Measurements from ENCODE around the gene PSMD5.

Gene PSMD5

GRCh38 chr9:120876842-120877240 lies 34.1 kb upstream of the PSMD5 start, which contains the start of gene PHF19:
Gene PHF19 (minus strand): TSS chr9:120877188. CDS start chr9:120874741, 2,447 bp downstream.
- H3K27me3 ChIP-seq: no peaks in the 10 kb centered on the region
- peak within 1 kb of the TSS; percentile 81 to 91 for H3K4me3 ChIP-seq (ENCODE audit: low read depth in 1 of 2, low read length in 1 of 2)

GRCh38 chr9:120875954-120876841 lies 33.5 kb upstream of the PSMD5 start:
- H3K4me1 ChIP-seq (ENCODE audit: control insufficient read depth in 1 of 2, insufficient read depth in 1 of 2, low read depth in 1 of 2, low read length in 1 of 2): peaks cover 17 to 20% of the 10 kb centered on the region in 2 experiments

More at GRCh38 chr9:120876842-120877240, 34.1 kb upstream of the PSMD5 start, which contains the start of gene PHF19:
- Histone ChIP-seq H3K9me3 (no peaks in the 10 kb centered on the region), H3K4me1 (ENCODE audit: control insufficient read depth in 1 of 2, insufficient read depth in 1 of 2, low read depth in 1 of 2, low read length in 1 of 2) (peaks cover 17 to 20% of the 10 kb centered on the region in 2 experiments), H3K36me3 (peaks cover 8% of the 10 kb centered on the region), H3K27ac (peak within 1 kb of the TSS; percentile 85)
- TF ChIP-seq CTCF (IDR thresholded peaks at IDR 0.05): no peak

GRCh38 chr9:120875643-120875953 lies 32.9 kb upstream of the PSMD5 start:
- Histone ChIP-seq H3K27ac (peak overlapping the region; percentile 85), H3K27me3 (no peaks in the 10 kb centered on the region), H3K4me3 (ENCODE audit: low read depth in 1 of 2, low read length in 1 of 2) (peak overlapping the region; percentile 81 to 91), H3K4me1 (ENCODE audit: control insufficient read depth in 1 of 2, insufficient read depth in 1 of 2, low read depth in 1 of 2, low read length in 1 of 2) (peaks cover 17 to 20% of the 10 kb centered on the region in 2 experiments), H3K9me3 (no peaks in the 10 kb centered on the region), H3K36me3 (peaks cover 8% of the 10 kb centered on the region)
- TF ChIP-seq CTCF (IDR thresholded peaks at IDR 0.05): no peak

More at GRCh38 chr9:120875954-120876841, 33.5 kb upstream of the PSMD5 start:
- H3K27ac ChIP-seq: peak overlapping the region; percentile 85
- H3K9me3 ChIP-seq: no peaks in the 10 kb centered on the region
- H3K4me3 ChIP-seq (ENCODE audit: low read depth in 1 of 2, low read length in 1 of 2): peak overlapping the region; percentile 81 to 91
- H3K27me3 ChIP-seq: no peaks in the 10 kb centered on the region
- peaks cover 8% of the 10 kb centered on the region for H3K36me3 ChIP-seq
- peak; percentile 37 for TF ChIP-seq CTCF (IDR thresholded peaks at IDR 0.05)

GRCh38 chr9:120875195-120875565 lies 32.5 kb upstream of the PSMD5 start:
- H3K27ac ChIP-seq: peak overlapping the region; percentile 85
- H3K4me3 ChIP-seq (ENCODE audit: low read depth in 1 of 2, low read length in 1 of 2): no peak overlapping the region
- peaks cover 20 to 22% of the 10 kb centered on the region in 2 experiments for H3K4me1 ChIP-seq (ENCODE audit: control insufficient read depth in 1 of 2, insufficient read depth in 1 of 2, low read depth in 1 of 2, low read length in 1 of 2)
- no peak for TF ChIP-seq CTCF (IDR thresholded peaks at IDR 0.05)
- H3K27me3 ChIP-seq: no peaks in the 10 kb centered on the region
- H3K36me3 ChIP-seq: peaks cover 8% of the 10 kb centered on the region
- H3K9me3 ChIP-seq: no peaks in the 10 kb centered on the region

- no peaks in the 10 kb centered on the region for H3K9me3 ChIP-seq
- peaks cover 8% of the 10 kb centered on the region for H3K36me3 ChIP-seq
- TF ChIP-seq CTCF (IDR thresholded peaks at IDR 0.05): no peak
- H3K27me3 ChIP-seq: no peaks in the 10 kb centered on the region
- H3K4me3 ChIP-seq (ENCODE audit: low read depth in 1 of 2, low read length in 1 of 2): no peak overlapping the region
- H3K4me1 ChIP-seq (ENCODE audit: control insufficient read depth in 1 of 2, insufficient read depth in 1 of 2, low read depth in 1 of 2, low read length in 1 of 2): peaks cover 27 to 29% of the 10 kb centered on the region in 2 experiments
- peak overlapping the region; percentile 85 for H3K27ac ChIP-seq
Observed at GRCh38 chr9:120874226-120875194, 31.8 kb upstream of the PSMD5 start.
